ENCODE results near the gene AP1S3. TPM values are rescaled to one million over a fixed set of nuclear protein-coding genes. Genes with fewer than 3 reads are reported as not detected.

Gene AP1S3
- total and polyA plus RNA-seq, 5 donors = 0.17 to 0.84 (median 0.29) TPM

- no peak for ATAC-seq
- DNase-seq = no peak
These were observed 15.0 kb upstream of the AP1S3 start for GRCh38 chr2:223852281-223852795.

GRCh38 chr2:223847410-223847809, 10.0 kb upstream of the AP1S3 start:
- H3K27ac ChIP-seq (ENCODE audit: low read length) = no peak overlapping the region
- intact Hi-C loops (cut with DNase I) = no loop called here
- no peak for DNase-seq
- H3K4me3 ChIP-seq (ENCODE audit: low read length) = no peak overlapping the region
- no peaks in the 10 kb centered on the region for H3K27me3 ChIP-seq (ENCODE audit: control insufficient read depth, insufficient read depth)
- no peaks in the 10 kb centered on the region for H3K9me3 ChIP-seq (ENCODE audit: control insufficient read depth, low read length)
- ATAC-seq = no peak
- no peaks in the 10 kb centered on the region for H3K4me1 ChIP-seq (ENCODE audit: control insufficient read depth, insufficient read depth, low read length)
- 97% methylated on average over 7 of the region's 7 CpGs for WGBS

More at GRCh38 chr2:223852281-223852795, 15.0 kb upstream of the AP1S3 start:
- no peaks in the 10 kb centered on the region for H3K9me3 ChIP-seq (ENCODE audit: control insufficient read depth, low read length)
- intact Hi-C loops (cut with DNase I) = no loop called here
- no peaks in the 10 kb centered on the region for H3K27me3 ChIP-seq (ENCODE audit: control insufficient read depth, insufficient read depth)
- 96% methylated on average over 3 of the region's 3 CpGs for WGBS
- H3K27ac ChIP-seq (ENCODE audit: low read length) = no peak overlapping the region
- no peaks in the 10 kb centered on the region for H3K4me1 ChIP-seq (ENCODE audit: control insufficient read depth, insufficient read depth, low read length)
- H3K4me3 ChIP-seq (ENCODE audit: low read length) = no peak overlapping the region

- 76% methylated on average over 1 of the region's 1 CpG for WGBS
- Histone ChIP-seq H3K27me3 (ENCODE audit: control insufficient read depth, insufficient read depth) (no peaks in the 10 kb centered on the region), H3K9me3 (ENCODE audit: control insufficient read depth, low read length) (no peaks in the 10 kb centered on the region), H3K4me3 (ENCODE audit: low read length) (no peak overlapping the region), H3K27ac (ENCODE audit: low read length) (no peak overlapping the region), H3K4me1 (ENCODE audit: control insufficient read depth, insufficient read depth, low read length) (no peaks in the 10 kb centered on the region)
- intact Hi-C loops (cut with DNase I) = no loop called here
- DNase-seq (no peak), ATAC-seq (no peak)
These were observed 9.1 kb upstream of the AP1S3 start for GRCh38 chr2:223846515-223846914.

- intact Hi-C loops (cut with DNase I) = no loop called here
- H3K4me3 ChIP-seq (ENCODE audit: low read length) = no peak overlapping the region
- H3K27ac ChIP-seq (ENCODE audit: low read length) = no peak overlapping the region
- no peaks in the 10 kb centered on the region for H3K9me3 ChIP-seq (ENCODE audit: control insufficient read depth, low read length)
- 68% methylated on average over 3 of the region's 3 CpGs for WGBS
- H3K27me3 ChIP-seq (ENCODE audit: control insufficient read depth, insufficient read depth) = no peaks in the 10 kb centered on the region
- no peaks in the 10 kb centered on the region for H3K4me1 ChIP-seq (ENCODE audit: control insufficient read depth, insufficient read depth, low read length)
- no peak for ATAC-seq
- DNase-seq = no peak
These were observed 4.2 kb upstream of the AP1S3 start for GRCh38 chr2:223841436-223842190.

GRCh38 chr2:223835701-223836532, 1.5 kb downstream of the AP1S3 start:
- ATAC-seq = no peak
- DNase-seq = no peak
- no peak overlapping the region for H3K27ac ChIP-seq (ENCODE audit: low read length)
- intact Hi-C loops (cut with DNase I) = no loop called here
- no peak overlapping the region for H3K4me3 ChIP-seq (ENCODE audit: low read length)
- no peaks in the 10 kb centered on the region for H3K27me3 ChIP-seq (ENCODE audit: control insufficient read depth, insufficient read depth)
- H3K4me1 ChIP-seq (ENCODE audit: control insufficient read depth, insufficient read depth, low read length) = no peaks in the 10 kb centered on the region
- 85% methylated on average over 15 of the region's 15 CpGs for WGBS
- H3K9me3 ChIP-seq (ENCODE audit: control insufficient read depth, low read length) = no peaks in the 10 kb centered on the region

- Histone ChIP-seq H3K9me3 (ENCODE audit: control insufficient read depth, low read length) (no peaks in the 10 kb centered on the region), H3K27ac (ENCODE audit: low read length) (no peak overlapping the region), H3K4me3 (ENCODE audit: low read length) (no peak overlapping the region), H3K27me3 (ENCODE audit: control insufficient read depth, insufficient read depth) (no peaks in the 10 kb centered on the region), H3K4me1 (ENCODE audit: control insufficient read depth, insufficient read depth, low read length) (no peaks in the 10 kb centered on the region)
- DNase-seq = no peak
- intact Hi-C loops (cut with DNase I) = no loop called here
- ATAC-seq = no peak
- WGBS = 96% methylated on average over 1 of the region's 1 CpG
These were observed 3.0 kb downstream of the AP1S3 start for GRCh38 chr2:223834431-223834830.

GRCh38 chr2:223832241-223832903, 5.0 kb downstream of the AP1S3 start:
- ATAC-seq (no peak), DNase-seq (no peak)
- Histone ChIP-seq H3K4me1 (ENCODE audit: control insufficient read depth, insufficient read depth, low read length) (no peaks in the 10 kb centered on the region), H3K27me3 (ENCODE audit: control insufficient read depth, insufficient read depth) (no peaks in the 10 kb centered on the region), H3K27ac (ENCODE audit: low read length) (no peak overlapping the region), H3K4me3 (ENCODE audit: low read length) (no peak overlapping the region), H3K9me3 (ENCODE audit: control insufficient read depth, low read length) (no peaks in the 10 kb centered on the region)
- intact Hi-C loops (cut with DNase I) = no loop called here
- WGBS = 43% methylated on average over 8 of the region's 8 CpGs

- Histone ChIP-seq H3K9me3 (ENCODE audit: control insufficient read depth, low read length) (no peaks in the 10 kb centered on the region), H3K4me3 (ENCODE audit: low read length) (no peak overlapping the region), H3K27me3 (ENCODE audit: control insufficient read depth, insufficient read depth) (no peaks in the 10 kb centered on the region), H3K4me1 (ENCODE audit: control insufficient read depth, insufficient read depth, low read length) (no peaks in the 10 kb centered on the region), H3K27ac (ENCODE audit: low read length) (no peak overlapping the region)
- intact Hi-C loops (cut with DNase I) = no loop called here
- ATAC-seq (no peak), DNase-seq (no peak)
- WGBS = 95% methylated on average over 5 of the region's 5 CpGs
These were observed 8.3 kb downstream of the AP1S3 start for GRCh38 chr2:223829128-223829527.

GRCh38 chr2:223828314-223828713, 9.1 kb downstream of the AP1S3 start:
- no peaks in the 10 kb centered on the region for H3K9me3 ChIP-seq (ENCODE audit: control insufficient read depth, low read length)
- 96% methylated on average over 6 of the region's 6 CpGs for WGBS
- DNase-seq (no peak), ATAC-seq (no peak)
- no peaks in the 10 kb centered on the region for H3K4me1 ChIP-seq (ENCODE audit: control insufficient read depth, insufficient read depth, low read length)
- H3K27me3 ChIP-seq (ENCODE audit: control insufficient read depth, insufficient read depth) = no peaks in the 10 kb centered on the region
- no peak overlapping the region for H3K27ac ChIP-seq (ENCODE audit: low read length)
- H3K4me3 ChIP-seq (ENCODE audit: low read length) = no peak overlapping the region
- intact Hi-C loops (cut with DNase I) = no loop called here

- DNase-seq (no peak), ATAC-seq (no peak)
- Histone ChIP-seq H3K27ac (ENCODE audit: low read length) (no peak overlapping the region), H3K4me1 (ENCODE audit: control insufficient read depth, insufficient read depth, low read length) (no peaks in the 10 kb centered on the region), H3K4me3 (ENCODE audit: low read length) (no peak overlapping the region), H3K9me3 (ENCODE audit: control insufficient read depth, low read length) (no peaks in the 10 kb centered on the region), H3K27me3 (ENCODE audit: control insufficient read depth, insufficient read depth) (no peaks in the 10 kb centered on the region)
- intact Hi-C loops (cut with DNase I) = no loop called here
- WGBS = 72% methylated on average over 4 of the region's 4 CpGs
These were observed 10.4 kb downstream of the AP1S3 start for GRCh38 chr2:223826995-223827394.

- H3K27me3 ChIP-seq (ENCODE audit: control insufficient read depth, insufficient read depth) = no peaks in the 10 kb centered on the region
- ATAC-seq (no peak), DNase-seq (no peak)
- H3K27ac ChIP-seq (ENCODE audit: low read length) = no peak overlapping the region
- WGBS = 97% methylated on average over 8 of the region's 8 CpGs
- intact Hi-C loops (cut with DNase I) = no loop called here
- H3K4me3 ChIP-seq (ENCODE audit: low read length) = no peak overlapping the region
- H3K4me1 ChIP-seq (ENCODE audit: control insufficient read depth, insufficient read depth, low read length) = no peaks in the 10 kb centered on the region
- H3K9me3 ChIP-seq (ENCODE audit: control insufficient read depth, low read length) = no peaks in the 10 kb centered on the region
These were observed 13.1 kb downstream of the AP1S3 start for GRCh38 chr2:223824301-223824700.
